Spleen (tissue), 7 donors: ENCODE results near the gene SPC24.
A peak's percentile ranks its signal among the peaks of the same experiment; 100 is the strongest.

Source experiments
- POLR2A ChIP-seq, 3 donors: fragments of 450-650 bp; IDR thresholded peaks; one replicate each; pipeline ENCODE4 v1.5.1; 2017; ENCODE audit warnings: antibody characterized with exemption in 3 of 3, mild to moderate bottlenecking in 1 of 3
- POLR2AphosphoS5 ChIP-seq, 3 donors: sonication (generic); formaldehyde crosslinking; IDR thresholded peaks; one replicate each; pipeline ENCODE4 v1.5.1; 2017; ENCODE audit warnings: antibody characterized with exemption in 3 of 3
- TF ChIP-seq, protein P1 (sequence below), 11 experiments: fragments of 200-600 bp in 7 of 11; fragments of 450-650 bp in 4 of 11; sonication (generic) in 4 of 11; IDR thresholded peaks in 8 of 11; conservative IDR thresholded peaks in 3 of 11; 1 replicate in 7 of 11; 2 replicates in 4 of 11; pipeline versions ENCODE4 v1.4.0 to v1.8.0; 2016 to 2021; ENCODE audit warnings: antibody characterized with exemption in 11 of 11, inconsistent platforms in 4 of 11, mild to moderate bottlenecking in 1 of 11
- donor health status: DM: no; HTN: no; CAD: no; lungs with moderate emphysema.
- donor health status: DM: no; HTN: no; CAD: no.
- donor health status: DM: no; HTN: no; CAD: no.

- TF ChIP-seq, protein P1, sequence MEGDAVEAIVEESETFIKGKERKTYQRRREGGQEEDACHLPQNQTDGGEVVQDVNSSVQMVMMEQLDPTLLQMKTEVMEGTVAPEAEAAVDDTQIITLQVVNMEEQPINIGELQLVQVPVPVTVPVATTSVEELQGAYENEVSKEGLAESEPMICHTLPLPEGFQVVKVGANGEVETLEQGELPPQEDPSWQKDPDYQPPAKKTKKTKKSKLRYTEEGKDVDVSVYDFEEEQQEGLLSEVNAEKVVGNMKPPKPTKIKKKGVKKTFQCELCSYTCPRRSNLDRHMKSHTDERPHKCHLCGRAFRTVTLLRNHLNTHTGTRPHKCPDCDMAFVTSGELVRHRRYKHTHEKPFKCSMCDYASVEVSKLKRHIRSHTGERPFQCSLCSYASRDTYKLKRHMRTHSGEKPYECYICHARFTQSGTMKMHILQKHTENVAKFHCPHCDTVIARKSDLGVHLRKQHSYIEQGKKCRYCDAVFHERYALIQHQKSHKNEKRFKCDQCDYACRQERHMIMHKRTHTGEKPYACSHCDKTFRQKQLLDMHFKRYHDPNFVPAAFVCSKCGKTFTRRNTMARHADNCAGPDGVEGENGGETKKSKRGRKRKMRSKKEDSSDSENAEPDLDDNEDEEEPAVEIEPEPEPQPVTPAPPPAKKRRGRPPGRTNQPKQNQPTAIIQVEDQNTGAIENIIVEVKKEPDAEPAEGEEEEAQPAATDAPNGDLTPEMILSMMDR (IDR thresholded peaks at IDR 0.05 in 8 of 11, conservative IDR thresholded peaks at IDR 0.05 in 3 of 11): no peak
- TF ChIP-seq POLR2AphosphoS5 (IDR thresholded peaks at IDR 0.05) (peak in 1 of 3 donors; percentile 61), POLR2A (IDR thresholded peaks at IDR 0.05) (no peak)
Observed at GRCh38 chr19:11105014-11105636, 50.5 kb downstream of the SPC24 start.
